IMR-90 (cell line): ENCODE results near the gene KLHL36. TPM values are rescaled to one million over a fixed set of nuclear protein-coding genes. Genes with fewer than 3 reads are reported as not detected.

ENCODE experiments used
- ATAC-seq: fragments of 200-7000 bp; cut with Tn5 transposase; 2 replicates; pipeline ENCODE4 v1.9.1; 2020; ENCODE audit warnings: low read depth, mild to moderate bottlenecking, moderate library complexity
- BruUV-seq: library from RNA; stranded (reverse); fragments of 400-500 nt; replicated peaks from 2 replicates; lab custom pipeline; 2021; lab: Mats Ljungman, UMichigan
- CTCF ChIA-PET: fragments of 300-600 bp; formaldehyde crosslinking; extraction: SDS; loops from one replicate; lab custom pipeline; 2021; ENCODE audit warnings: antibody characterized with exemption; lab: Yijun Ruan, JAX
- POLR2A ChIA-PET: fragments of 300-600 bp; sonication (Branson Sonifier 250); formaldehyde crosslinking; loops from one replicate; lab custom pipeline; 2022; ENCODE audit warnings: antibody characterized with exemption; ENCODE audit not compliant: unreplicated experiment; lab: Charles Lee
- DNase-seq: peaks from one replicate; pipeline ENCODE4 v3.0.0; 2013
- H2AFZ ChIP-seq: replicated peaks from 2 replicates; pipeline ENCODE3; 2013; ENCODE audit warnings: low read length, mild to moderate bottlenecking; ENCODE audit not compliant: poor library complexity
- H2AK5ac ChIP-seq: 2 replicates; pipeline ENCODE4 v1.6.1; 2013; ENCODE audit warnings: low read depth, low read length, inconsistent platforms
- H2AK9ac ChIP-seq: replicated peaks from 2 replicates; pipeline ENCODE3; 2013; ENCODE audit warnings: mild to moderate bottlenecking, low read depth, low read length, moderate library complexity; ENCODE audit not compliant: poor library complexity
- H2BK120ac ChIP-seq: 2 replicates; pipeline ENCODE4 v1.6.1; 2013; ENCODE audit warnings: low read depth, low read length, inconsistent platforms
- H2BK15ac ChIP-seq: 3 replicates; pipeline ENCODE4 v1.6.1; 2013; ENCODE audit warnings: low read depth, low read length, inconsistent platforms
- H2BK20ac ChIP-seq: 2 replicates; pipeline ENCODE4 v1.6.1; 2013; ENCODE audit warnings: low read depth, mild to moderate bottlenecking, inconsistent platforms, low read length, moderate library complexity
- H2BK5ac ChIP-seq: 2 replicates; pipeline ENCODE4 v1.6.1; 2013; ENCODE audit warnings: mild to moderate bottlenecking, low read depth, low read length, inconsistent platforms; ENCODE audit not compliant: poor library complexity, severe bottlenecking
- H3K14ac ChIP-seq: replicated peaks from 2 replicates; pipeline ENCODE4 v1.6.1; 2013; ENCODE audit warnings: low read depth, low read length, inconsistent platforms
- H3K18ac ChIP-seq: 2 replicates; pipeline ENCODE4 v1.6.1; 2013; ENCODE audit warnings: low read depth, low read length, control low read depth
- H3K23ac ChIP-seq: 2 replicates; pipeline ENCODE4 v1.6.1; 2013; ENCODE audit warnings: low read depth, low read length, inconsistent platforms
- H3K27ac ChIP-seq: 2 replicates; pipeline ENCODE4 v1.5.1; 2013; ENCODE audit warnings: mild to moderate bottlenecking, control low read depth, low read length; ENCODE audit not compliant: insufficient read depth
- H3K27me3 ChIP-seq: 2 replicates; pipeline ENCODE4 v1.6.1; 2013; ENCODE audit warnings: low read length; ENCODE audit not compliant: control insufficient read depth, insufficient read depth
- H3K36me3 ChIP-seq: 2 replicates; pipeline ENCODE4 v1.6.1; 2013; ENCODE audit warnings: low read length, mixed read lengths; ENCODE audit not compliant: control insufficient read depth, insufficient read depth
- H3K4ac ChIP-seq: 2 replicates; pipeline ENCODE4 v1.6.1; 2013; ENCODE audit warnings: low read depth, low read length, inconsistent platforms
- H3K4me1 ChIP-seq: 2 replicates; pipeline ENCODE4 v1.6.1; 2013; ENCODE audit warnings: low read length, mixed read lengths; ENCODE audit not compliant: control insufficient read depth, insufficient read depth
- H3K4me2 ChIP-seq: 2 replicates; pipeline ENCODE4 v1.6.1; 2013; ENCODE audit warnings: low read depth, mild to moderate bottlenecking, control low read depth, low read length, moderate library complexity
- H3K4me3 ChIP-seq: 2 replicates; pipeline ENCODE4 v1.5.1; 2013; ENCODE audit warnings: low read depth, mild to moderate bottlenecking, control low read depth, low read length, moderate library complexity; ENCODE audit not compliant: insufficient read depth
- H3K56ac ChIP-seq: 2 replicates; pipeline ENCODE4 v1.6.1; 2013; ENCODE audit warnings: low read length, inconsistent platforms; ENCODE audit not compliant: insufficient read depth; ENCODE audit errors: extremely low read depth
- H3K79me1 ChIP-seq, 2 experiments: 2 replicates each; pipeline ENCODE4 v1.6.1; 2013; ENCODE audit warnings: low read length in 2 of 2, inconsistent platforms in 1 of 2, low read depth in 1 of 2
- H3K9ac ChIP-seq: 2 replicates; pipeline ENCODE4 v1.6.1; 2013; ENCODE audit warnings: low read depth, low read length, control low read depth
- H3K9me1 ChIP-seq: 2 replicates; pipeline ENCODE4 v1.6.1; 2013; ENCODE audit warnings: low read length, inconsistent platforms; ENCODE audit not compliant: insufficient read depth
- H3K9me3 ChIP-seq: 2 replicates; pipeline ENCODE4 v1.6.1; 2013; ENCODE audit warnings: low read length; ENCODE audit not compliant: control insufficient read depth, insufficient read depth
- H4K20me1 ChIP-seq: 2 replicates; pipeline ENCODE4 v1.6.1; 2013; ENCODE audit warnings: low read length, inconsistent platforms; ENCODE audit not compliant: insufficient read depth
- H4K5ac ChIP-seq: 2 replicates; pipeline ENCODE4 v1.6.1; 2013; ENCODE audit warnings: mild to moderate bottlenecking, low read depth, low read length, control low read depth
- H4K8ac ChIP-seq, 2 experiments: 2 replicates each; pipeline ENCODE4 v1.6.1; 2013; ENCODE audit warnings: low read depth in 2 of 2, low read length in 2 of 2, control low read depth in 1 of 2, inconsistent platforms in 1 of 2
- H4K91ac ChIP-seq: 2 replicates; pipeline ENCODE4 v1.6.1; 2013; ENCODE audit warnings: low read depth, low read length, inconsistent platforms; ENCODE audit not compliant: insufficient read depth
- BHLHE40 ChIP-seq: fragments of 150-350 bp; IDR thresholded peaks from 2 replicates; pipeline ENCODE4 v1.6.1; 2016; ENCODE audit warnings: mild to moderate bottlenecking, low read depth, low read length
- WGBS, 2 experiments: methylation state at CpG; one replicate each; pipeline versions ENCODE4 v1.1.5 to v1.1.7; 2013; ENCODE audit warnings: missing lambda C conversion rate in 2 of 2; ENCODE audit not compliant: insufficient read length in 1 of 2; ENCODE audit errors: extremely low coverage in 2 of 2; 5-methylcytosine and 5-hydroxymethylcytosine counted together
- dilution Hi-C: fragments of 300-500 bp; cut with HindIII; formaldehyde crosslinking; loops from one replicate; pipeline ENCODE4 v1.14.3; 2018; ENCODE audit warnings: low sequenced_read_pairs; ENCODE audit not compliant: unreplicated experiment
- in situ Hi-C: fragments of 300-500 bp; cut with MboI; formaldehyde crosslinking; loops from 3 replicates; pipeline ENCODE4 v1.14.3; 2019; ENCODE audit warnings: low sequenced_read_pairs, inconsistent platforms, mixed read lengths
- intact Hi-C: fragments of 100-400 bp; cut with micrococcal nuclease; formaldehyde crosslinking; loops from 2 replicates; pipeline ENCODE4 v1.10.0; 2022
- polyA plus RNA-seq, 3 experiments: library from polyadenylated mRNA; depleted of rRNA; stranded (reverse); fragments of >200 nt; gene quantifications; 2 replicates each; pipeline ENCODE4 v1.2.3, GENCODE V29; 2012; ENCODE audit warnings: low replicate concordance in 1 of 3
- total RNA-seq: library from RNA; depleted of rRNA; stranded (reverse); fragments of >200 nt; gene quantifications from 2 replicates; pipeline ENCODE4 v1.2.3, GENCODE V29; 2012

Gene KLHL36
- total and polyA plus RNA-seq, 2 of the 4 experiments (the other 2 are of a cell fraction), result 45.9 to 46.3 TPM

GRCh38 chr16:84683691-84684591 lies 35.6 kb downstream of the KLHL36 start:
- no peak overlapping the region for H3K14ac ChIP-seq
- no peak overlapping the region; the same call in 1 of the 2 replicates for H2BK120ac ChIP-seq
- H2BK20ac ChIP-seq, result no peak overlapping the region
- H3K27me3 ChIP-seq, result no peaks in the 10 kb centered on the region; the same call in 1 of the 2 replicates
- no peak overlapping the region for H2BK15ac ChIP-seq
- ChIA-PET CTCF (interaction anchor here (1.5 kb wide), 1 partner anchor 12 kb away, joined by 4 read pairs; no protein-coding TSS in a partner anchor), POLR2A (no interaction called here)
- H4K5ac ChIP-seq, result no peak overlapping the region
- no peak overlapping the region for H3K4me3 ChIP-seq
- peaks cover 4% of the 10 kb centered on the region for H3K4me1 ChIP-seq
- no peak overlapping the region for H4K8ac ChIP-seq
- no peak overlapping the region for H3K27ac ChIP-seq
- no peak overlapping the region for H2BK5ac ChIP-seq
- no peak overlapping the region for H3K18ac ChIP-seq
- H3K9me3 ChIP-seq, result peaks cover 3% of the 10 kb centered on the region; the same call in 1 of the 2 replicates
- peaks cover 6% of the 10 kb centered on the region for H3K9me1 ChIP-seq
- WGBS, 2 experiments, result 69% methylated on average over 3 of the region's 15 CpGs; no CpG with 5 or more reads in 1 of the 2 experiments
- DNase-seq (no peak), ATAC-seq (no peak)
- H3K4me2 ChIP-seq, result no peak overlapping the region
- dilution Hi-C loops (no loop called here), intact Hi-C loops (no loop called here), in situ Hi-C loops (no loop called here)
- no TSS peak for BruUV-seq
- H3K23ac ChIP-seq, result no peak overlapping the region
- H3K4ac ChIP-seq, result no peak overlapping the region
- H4K91ac ChIP-seq, result no peak overlapping the region
- H3K9ac ChIP-seq, result no peak overlapping the region
- no peak overlapping the region for H2AK9ac ChIP-seq
- no peaks in the 10 kb centered on the region for H3K36me3 ChIP-seq
- 0 out of 4 replicates have a peak, but pooled peaks cover 0 to 3% of the 10 kb centered on the region in 2 experiments for H3K79me1 ChIP-seq
- no peak overlapping the region for H3K56ac ChIP-seq
- no peaks in the 10 kb centered on the region for H4K20me1 ChIP-seq
- H2AK5ac ChIP-seq, result no peak overlapping the region
- no peak overlapping the region for H2AFZ ChIP-seq
- TF ChIP-seq BHLHE40, result no peak
